HG02981 (cell line): ENCODE data around the gene FANCL.
"Not testable (repeated sequence)": the region's sequence is repeated elsewhere in the genome, so short reads cannot be mapped to it uniquely, and the experiment has no call there.

Source experiments
- ATAC-seq: cut with Tn5 transposase; IDR thresholded peaks from one replicate; pipeline ENCODE4 v1.9.1; 2021; ENCODE audit warnings: mild to moderate bottlenecking, moderate library complexity; ENCODE audit not compliant: unreplicated experiment

FANCL gene

GRCh38 chr2:58207189-58207588, 33.9 kb downstream of the FANCL start:
- ATAC-seq: no peak

- ATAC-seq: no peak
Observed at GRCh38 chr2:58206785-58207184, 34.3 kb downstream of the FANCL start.

- ATAC-seq: no peak
Observed at GRCh38 chr2:58204195-58204959, 36.7 kb downstream of the FANCL start.

GRCh38 chr2:58203018-58203417, 38.1 kb downstream of the FANCL start:
- no peak for ATAC-seq

GRCh38 chr2:58202404-58202803, 38.7 kb downstream of the FANCL start:
- ATAC-seq: no peak

- no peak for ATAC-seq
Observed at GRCh38 chr2:58197894-58198293, 43.2 kb downstream of the FANCL start.

- ATAC-seq: no peak
Observed at GRCh38 chr2:58195662-58196061, 45.5 kb downstream of the FANCL start.

- no peak for ATAC-seq
Observed at GRCh38 chr2:58194458-58194857, 46.7 kb downstream of the FANCL start.

GRCh38 chr2:58187022-58187421, 54.1 kb downstream of the FANCL start:
- not testable (repeated sequence) for ATAC-seq

GRCh38 chr2:58186501-58186900, 54.6 kb downstream of the FANCL start:
- no peak for ATAC-seq

GRCh38 chr2:58182527-58182926, 58.6 kb downstream of the FANCL start:
- ATAC-seq: no peak

GRCh38 chr2:58180635-58181034, 60.5 kb downstream of the FANCL start:
- no peak for ATAC-seq

- ATAC-seq: not testable (repeated sequence)
Observed at GRCh38 chr2:58180175-58180574, 61.0 kb downstream of the FANCL start.

GRCh38 chr2:58177187-58177586, 63.9 kb downstream of the FANCL start:
- not testable (repeated sequence) for ATAC-seq

GRCh38 chr2:58171831-58172230, 69.3 kb downstream of the FANCL start:
- ATAC-seq: not testable (repeated sequence)

GRCh38 chr2:58170334-58170933, 70.7 kb downstream of the FANCL start:
- ATAC-seq: not testable (repeated sequence)

- not testable (repeated sequence) for ATAC-seq
Observed at GRCh38 chr2:58169845-58170244, 71.3 kb downstream of the FANCL start.

GRCh38 chr2:58168130-58168529, 73.0 kb downstream of the FANCL start:
- not testable (repeated sequence) for ATAC-seq

GRCh38 chr2:58163913-58164312, 77.2 kb downstream of the FANCL start:
- ATAC-seq: no peak

GRCh38 chr2:58158481-58158880, 82.6 kb downstream of the FANCL start:
- no peak for ATAC-seq

GRCh38 chr2:58157754-58158153, 83.4 kb downstream of the FANCL start:
- no peak for ATAC-seq

- ATAC-seq: no peak
Observed at GRCh38 chr2:58156780-58157179, 84.3 kb downstream of the FANCL start.
